WERI-Rb-1 (cell line): ENCODE results near the gene SRPX2.

Experiments
- DNase-seq: peaks from one replicate; pipeline ENCODE4 v3.0.0-alpha.2; 2020
- H3K27ac ChIP-seq: fragments of 250-450 bp; sonication (Bioruptor Pico); 2 replicates; pipeline ENCODE4 v1.5.1; 2020; ENCODE audit warnings: mild to moderate bottlenecking, moderate library complexity
- H3K27me3 ChIP-seq: fragments of 250-450 bp; sonication (Bioruptor Pico); 2 replicates; pipeline ENCODE4 v1.5.1; 2021; ENCODE audit warnings: mild to moderate bottlenecking, low read depth, moderate library complexity; ENCODE audit not compliant: insufficient read depth, severe bottlenecking
- H3K36me3 ChIP-seq: fragments of 250-450 bp; sonication (Bioruptor Pico); 2 replicates; pipeline ENCODE4 v1.5.1; 2020; ENCODE audit warnings: mild to moderate bottlenecking, moderate library complexity
- H3K4me3 ChIP-seq: 2 replicates; pipeline ENCODE4 v1.5.1; 2011; ENCODE audit warnings: low read depth, mild to moderate bottlenecking, control low read depth, low read length
- H3K9me3 ChIP-seq: fragments of 250-450 bp; sonication (Bioruptor Pico); 2 replicates; pipeline ENCODE4 v1.5.1; 2021; ENCODE audit warnings: mild to moderate bottlenecking, moderate library complexity; ENCODE audit not compliant: severe bottlenecking
- TF ChIP-seq, protein P1 (sequence below): IDR thresholded peaks from 2 replicates; pipeline ENCODE4 v1.5.1; 2011; ENCODE audit warnings: low read depth, mild to moderate bottlenecking, control low read depth, inconsistent platforms, low read length

SRPX2 gene

DNA sequence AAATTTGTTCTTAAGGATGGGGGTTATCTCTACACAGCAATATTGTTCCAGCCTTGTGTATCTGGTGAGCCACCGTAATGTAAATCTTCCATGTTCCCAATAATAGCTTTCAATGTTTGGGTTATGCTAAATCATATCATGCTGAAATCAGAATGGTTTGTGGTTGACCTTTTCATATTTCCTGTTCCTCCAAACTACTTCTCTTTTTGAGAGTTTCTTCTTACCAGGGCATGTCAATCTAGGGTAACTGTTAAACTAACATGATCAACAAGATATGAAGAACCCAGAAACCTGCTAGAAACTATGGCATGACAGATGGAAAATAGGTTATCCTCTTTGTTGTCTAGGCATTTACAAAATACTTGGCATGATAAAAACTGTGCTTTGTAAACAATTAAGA lies 37.2 kb upstream of the SRPX2 start:
- no peak for DNase-seq
- TF ChIP-seq, protein P1, sequence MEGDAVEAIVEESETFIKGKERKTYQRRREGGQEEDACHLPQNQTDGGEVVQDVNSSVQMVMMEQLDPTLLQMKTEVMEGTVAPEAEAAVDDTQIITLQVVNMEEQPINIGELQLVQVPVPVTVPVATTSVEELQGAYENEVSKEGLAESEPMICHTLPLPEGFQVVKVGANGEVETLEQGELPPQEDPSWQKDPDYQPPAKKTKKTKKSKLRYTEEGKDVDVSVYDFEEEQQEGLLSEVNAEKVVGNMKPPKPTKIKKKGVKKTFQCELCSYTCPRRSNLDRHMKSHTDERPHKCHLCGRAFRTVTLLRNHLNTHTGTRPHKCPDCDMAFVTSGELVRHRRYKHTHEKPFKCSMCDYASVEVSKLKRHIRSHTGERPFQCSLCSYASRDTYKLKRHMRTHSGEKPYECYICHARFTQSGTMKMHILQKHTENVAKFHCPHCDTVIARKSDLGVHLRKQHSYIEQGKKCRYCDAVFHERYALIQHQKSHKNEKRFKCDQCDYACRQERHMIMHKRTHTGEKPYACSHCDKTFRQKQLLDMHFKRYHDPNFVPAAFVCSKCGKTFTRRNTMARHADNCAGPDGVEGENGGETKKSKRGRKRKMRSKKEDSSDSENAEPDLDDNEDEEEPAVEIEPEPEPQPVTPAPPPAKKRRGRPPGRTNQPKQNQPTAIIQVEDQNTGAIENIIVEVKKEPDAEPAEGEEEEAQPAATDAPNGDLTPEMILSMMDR = no peak
- H3K4me3 ChIP-seq = no peak overlapping the region

GRCh38 chrX:100609591-100609990 lies 34.4 kb upstream of the SRPX2 start:
- no peak overlapping the region for H3K27ac ChIP-seq
- H3K36me3 ChIP-seq = no peaks in the 10 kb centered on the region
- TF ChIP-seq, protein P1 = no peak
- no peak for DNase-seq
- peaks cover 46% of the 10 kb centered on the region for H3K27me3 ChIP-seq
- H3K4me3 ChIP-seq = no peak overlapping the region
- no peaks in the 10 kb centered on the region for H3K9me3 ChIP-seq

More for the DNA sequence above, 37.2 kb upstream of the SRPX2 start:
- H3K36me3 ChIP-seq = no peaks in the 10 kb centered on the region
- no peaks in the 10 kb centered on the region for H3K9me3 ChIP-seq
- no peak overlapping the region for H3K27ac ChIP-seq
- H3K27me3 ChIP-seq = peaks cover 45% of the 10 kb centered on the region

- no peak overlapping the region for H3K27ac ChIP-seq
- no peak for DNase-seq
- H3K36me3 ChIP-seq = no peaks in the 10 kb centered on the region
- TF ChIP-seq, protein P1 = no peak
- H3K4me3 ChIP-seq = no peak overlapping the region
- H3K9me3 ChIP-seq = no peaks in the 10 kb centered on the region
- peaks cover 34% of the 10 kb centered on the region for H3K27me3 ChIP-seq
Measured at GRCh38 chrX:100611951-100612350, 32.0 kb upstream of the SRPX2 start.

DNA sequence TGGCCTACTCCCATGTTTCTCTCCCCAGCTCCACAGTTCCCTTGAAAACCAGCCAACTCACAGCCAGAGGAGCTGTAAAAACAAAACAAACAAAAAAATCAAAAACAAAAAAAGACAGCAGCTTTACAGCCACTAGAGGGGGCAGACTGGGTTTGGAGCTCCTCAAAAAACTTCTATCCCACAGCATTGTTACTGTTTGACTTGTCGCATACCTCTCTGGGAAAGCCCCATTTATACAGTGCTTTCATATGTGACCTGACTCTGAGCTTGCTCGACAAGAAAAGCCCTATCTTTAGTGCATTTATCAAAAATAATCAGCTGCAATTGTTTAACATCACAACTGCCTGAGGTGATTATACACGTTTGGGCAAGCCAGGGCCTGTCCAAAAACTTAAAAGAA lies 29.0 kb upstream of the SRPX2 start:
- DNase-seq = no peak
- TF ChIP-seq, protein P1 = peak; percentile 38; the same call in 1 of the 2 replicates

DNA sequence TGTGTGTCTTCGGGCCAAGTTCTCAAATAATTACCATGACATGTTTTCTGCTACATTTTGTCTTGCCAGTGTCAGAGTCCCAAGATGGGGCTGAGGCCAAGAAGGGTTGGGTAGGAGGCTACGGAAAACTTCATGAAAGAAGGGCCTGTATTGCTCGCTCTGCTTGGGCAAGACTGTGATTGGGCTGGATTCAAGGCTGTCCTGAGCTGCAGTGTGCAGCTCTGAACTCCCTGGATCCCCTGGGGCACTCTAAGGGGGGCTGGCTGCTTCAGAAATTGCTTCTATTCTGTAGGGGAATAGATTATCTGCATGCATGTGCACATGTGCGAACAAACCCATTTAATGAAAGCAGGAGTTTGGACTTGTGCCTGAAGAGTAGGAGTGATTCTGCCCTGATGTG lies 21.0 kb upstream of the SRPX2 start:
- Histone ChIP-seq H3K27me3 (peaks cover 3% of the 10 kb centered on the region), H3K4me3 (no peak overlapping the region), H3K27ac (no peak overlapping the region), H3K9me3 (no peaks in the 10 kb centered on the region), H3K36me3 (no peaks in the 10 kb centered on the region)
- TF ChIP-seq, protein P1 = no peak
- no peak for DNase-seq

More for the DNA sequence above, 29.0 kb upstream of the SRPX2 start:
- no peaks in the 10 kb centered on the region for H3K9me3 ChIP-seq
- H3K27me3 ChIP-seq = peaks cover 19% of the 10 kb centered on the region
- H3K36me3 ChIP-seq = no peaks in the 10 kb centered on the region
- no peak overlapping the region for H3K27ac ChIP-seq
- H3K4me3 ChIP-seq = no peak overlapping the region

DNA sequence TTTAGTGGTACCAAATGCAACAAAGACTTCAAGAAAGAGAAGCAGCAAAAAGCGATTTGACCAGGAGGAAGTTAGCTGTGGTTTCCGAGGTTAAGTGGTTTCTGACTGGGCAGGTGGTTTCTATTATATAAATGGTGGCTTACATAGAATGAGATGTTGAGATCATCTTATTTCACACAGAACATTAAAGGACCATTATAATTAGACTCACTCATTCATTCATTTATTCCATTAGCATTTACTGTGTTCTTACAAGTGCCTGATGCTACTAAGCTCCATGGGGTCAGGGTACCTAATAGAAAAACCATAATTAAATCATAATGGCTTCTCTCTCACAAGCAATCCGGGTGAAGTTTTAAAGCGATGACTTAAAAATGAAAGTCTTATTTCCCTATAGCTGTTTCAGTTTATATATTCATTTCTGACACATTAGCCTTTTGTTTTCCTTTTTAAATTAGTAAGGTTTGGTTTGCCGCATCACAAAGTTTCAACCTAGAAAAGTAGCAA lies 18.0 kb upstream of the SRPX2 start:
- DNase-seq = no peak
- Histone ChIP-seq H3K27ac (no peak overlapping the region), H3K36me3 (no peaks in the 10 kb centered on the region), H3K9me3 (no peaks in the 10 kb centered on the region), H3K4me3 (no peak overlapping the region), H3K27me3 (peaks cover 3% of the 10 kb centered on the region)
- TF ChIP-seq, protein P1 = no peak
